ENCODE results near the gene TRIM69. TPM values are rescaled to one million over a fixed set of nuclear protein-coding genes. Genes with fewer than 3 reads are reported as not detected.
A peak's percentile ranks its signal among the peaks of the same experiment; 100 is the strongest.

TRIM69 gene
- total and polyA plus RNA-seq, 11 donors = 32.6 to 122 (median 57.2) TPM

DNA sequence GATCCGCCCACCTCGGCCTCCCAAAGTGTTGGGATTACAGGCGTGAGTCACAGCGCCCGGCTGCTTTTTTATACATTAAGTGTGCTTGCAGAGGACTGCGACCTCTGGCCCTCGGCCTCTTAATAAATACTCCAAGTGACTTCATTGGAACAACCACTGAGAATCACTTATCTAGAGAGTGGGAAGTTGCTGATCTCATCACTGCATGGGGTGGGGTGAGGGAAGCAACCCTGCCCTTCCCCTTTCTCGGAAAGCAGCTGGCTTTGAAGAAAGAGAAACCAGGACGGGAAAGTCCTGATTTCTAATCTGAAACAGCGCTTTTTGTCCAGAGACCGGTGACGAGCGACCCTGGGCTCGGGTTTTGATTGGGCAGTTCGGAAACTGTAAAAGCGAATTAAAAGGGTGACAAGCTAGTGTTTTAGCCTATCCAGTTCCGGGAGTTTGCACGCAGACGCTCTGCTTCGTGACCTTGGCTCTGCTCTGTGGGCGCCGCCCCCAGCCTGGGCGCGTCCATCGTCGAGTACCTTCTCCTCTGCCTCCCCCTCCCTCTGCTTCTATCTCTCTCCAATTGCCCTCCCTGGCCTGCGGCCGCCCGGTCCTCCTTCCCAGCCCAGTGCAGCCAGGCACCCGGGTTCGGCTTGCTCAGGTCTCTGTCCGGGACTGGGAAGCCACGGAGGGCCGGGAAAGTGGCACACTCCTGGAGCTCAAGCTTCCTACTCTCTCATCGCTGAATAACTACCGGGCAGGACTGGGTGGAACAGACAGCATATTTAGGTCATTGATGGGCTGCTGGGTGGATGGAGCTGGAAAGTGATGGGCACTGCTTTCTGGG lies 7.5 kb upstream of the TRIM69 start:
- TF ChIP-seq, protein P1, sequence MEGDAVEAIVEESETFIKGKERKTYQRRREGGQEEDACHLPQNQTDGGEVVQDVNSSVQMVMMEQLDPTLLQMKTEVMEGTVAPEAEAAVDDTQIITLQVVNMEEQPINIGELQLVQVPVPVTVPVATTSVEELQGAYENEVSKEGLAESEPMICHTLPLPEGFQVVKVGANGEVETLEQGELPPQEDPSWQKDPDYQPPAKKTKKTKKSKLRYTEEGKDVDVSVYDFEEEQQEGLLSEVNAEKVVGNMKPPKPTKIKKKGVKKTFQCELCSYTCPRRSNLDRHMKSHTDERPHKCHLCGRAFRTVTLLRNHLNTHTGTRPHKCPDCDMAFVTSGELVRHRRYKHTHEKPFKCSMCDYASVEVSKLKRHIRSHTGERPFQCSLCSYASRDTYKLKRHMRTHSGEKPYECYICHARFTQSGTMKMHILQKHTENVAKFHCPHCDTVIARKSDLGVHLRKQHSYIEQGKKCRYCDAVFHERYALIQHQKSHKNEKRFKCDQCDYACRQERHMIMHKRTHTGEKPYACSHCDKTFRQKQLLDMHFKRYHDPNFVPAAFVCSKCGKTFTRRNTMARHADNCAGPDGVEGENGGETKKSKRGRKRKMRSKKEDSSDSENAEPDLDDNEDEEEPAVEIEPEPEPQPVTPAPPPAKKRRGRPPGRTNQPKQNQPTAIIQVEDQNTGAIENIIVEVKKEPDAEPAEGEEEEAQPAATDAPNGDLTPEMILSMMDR (IDR thresholded peaks at IDR 0.05) = no peak
- TF ChIP-seq POLR2A (IDR thresholded peaks at IDR 0.05) = peak in 1 of 2 donors; percentile 85
- peak overlapping the region; percentile 66 to 92 (median 82) for H3K4me3 ChIP-seq
- peaks cover 3 to 81% (median 43%) of the 10 kb centered on the region in 12 donors for H3K4me1 ChIP-seq
- intact Hi-C loops (cut with DNase I) = loop anchor here in 8 of 10 donors (1.0 to 2.0 kb wide), 6 partner anchors 16 to 66 kb away; partner anchors contain the start of genes B2M (in 5 of the 8), PATL2 (in 5 of the 8) and SPG11 (in 5 of the 8)
- peak overlapping the region; percentile 94 to 100 (median 99) for H3K27ac ChIP-seq
- WGBS, 4 donors = 0 to 1% (median 0%) methylated on average over 26 to 36 of the region's 36 CpGs
- ATAC-seq = peak; percentile 96 to 98 (median 96)
- peak; percentile 94 to 97 (median 96) for DNase-seq
- no peaks in the 10 kb centered on the region for H3K9me3 ChIP-seq
- H3K27me3 ChIP-seq = no peaks in the 10 kb centered on the region
- peaks cover 0 to 16% (median 11%) of the 10 kb centered on the region in 9 donors for H3K36me3 ChIP-seq

DNA sequence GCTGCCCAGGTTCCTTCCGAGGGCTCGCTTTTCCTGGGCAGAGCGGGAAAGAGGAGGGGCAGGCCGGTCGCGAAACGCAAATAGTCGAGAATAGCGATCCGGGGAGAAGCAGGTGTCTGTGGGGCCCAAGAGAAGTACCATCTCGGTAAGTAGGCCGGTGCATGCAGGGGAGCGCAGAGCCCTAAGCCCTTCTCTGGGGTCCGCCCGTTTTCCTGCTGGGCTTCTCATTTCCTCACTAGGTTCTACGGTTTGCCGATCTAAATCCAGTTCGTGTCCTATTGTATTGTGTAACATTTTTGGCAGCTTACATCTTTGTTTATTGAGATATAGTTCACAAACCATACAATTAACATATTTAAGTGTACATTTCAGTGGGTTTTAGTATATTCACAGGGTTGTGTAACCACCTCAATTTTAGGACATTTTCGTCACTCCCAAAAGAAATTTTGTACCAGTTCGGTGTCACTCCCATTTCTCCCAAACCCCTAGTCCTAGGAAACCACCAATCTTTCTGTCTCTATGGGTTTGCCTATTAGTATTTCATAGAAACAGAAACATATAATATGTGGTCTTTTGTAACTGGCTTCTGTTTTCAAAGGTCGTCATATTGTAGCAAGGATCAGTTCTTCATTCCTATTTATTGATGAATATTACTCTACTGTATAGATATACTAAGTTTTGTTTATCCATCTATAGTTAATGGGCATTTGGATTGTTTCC lies 6.8 kb upstream of the TRIM69 start:
- ATAC-seq (peak; percentile 7 to 27 (median 18)), DNase-seq (peak; percentile 46 to 69 (median 49))
- Histone ChIP-seq H3K27ac (peak overlapping the region; percentile 94 to 100 (median 99)), H3K27me3 (no peaks in the 10 kb centered on the region), H3K4me3 (peak overlapping the region; percentile 66 to 92 (median 82)), H3K4me1 (peaks cover 3 to 81% (median 43%) of the 10 kb centered on the region in 12 donors), H3K36me3 (peaks cover 0 to 16% (median 11%) of the 10 kb centered on the region in 9 donors), H3K9me3 (no peaks in the 10 kb centered on the region)
- TF ChIP-seq POLR2A (IDR thresholded peaks at IDR 0.05) = no peak
- TF ChIP-seq, protein P1 (IDR thresholded peaks at IDR 0.05) = no peak
- intact Hi-C loops (cut with DNase I) = loop anchor here in 9 of 10 donors (1.0 to 10.0 kb wide), 9 partner anchors 17 to 155 kb away; partner anchors contain the start of genes B2M (in 5 of the 9), PATL2 (in 5 of the 9) and SPG11 (in 5 of the 9)
- WGBS, 4 donors = 1 to 2% (median 1%) methylated on average over 21 of the region's 21 CpGs

DNA sequence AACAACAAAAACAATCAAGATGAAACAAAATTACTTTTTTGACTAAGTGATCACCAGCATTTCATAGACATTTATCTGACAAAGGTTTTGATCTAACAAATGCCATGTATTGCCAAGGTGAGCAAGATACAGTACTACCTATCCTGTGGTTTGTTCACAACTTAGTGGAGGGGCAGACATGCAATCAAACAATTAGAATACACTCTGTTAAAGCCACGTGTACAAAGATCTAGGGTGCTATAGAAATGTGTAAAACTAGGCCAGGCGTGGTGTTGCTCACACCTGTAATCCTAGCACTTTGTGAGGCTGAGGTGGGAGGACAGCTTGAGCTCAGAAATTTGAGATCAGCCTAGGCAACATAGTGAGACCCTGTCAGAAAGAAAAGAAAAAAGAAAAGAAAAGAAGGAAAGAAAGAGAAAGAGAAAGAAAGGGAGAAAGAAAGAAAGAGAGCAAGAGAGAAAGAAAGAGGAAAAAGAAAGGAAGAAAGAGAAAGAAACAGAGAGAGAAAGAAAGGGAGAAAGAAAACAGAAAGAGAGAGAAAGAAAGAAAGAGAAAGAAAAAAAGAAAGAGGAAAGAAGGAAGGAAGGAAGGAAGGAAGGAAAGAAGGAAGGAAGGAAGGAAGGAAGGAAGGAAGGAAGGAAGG lies 1.4 kb upstream of the TRIM69 start:
- Histone ChIP-seq H3K27ac (peak overlapping the region in 9 of 12 donors; percentile 35 to 82 (median 60)), H3K4me1 (peaks cover 3 to 79% (median 23%) of the 10 kb centered on the region in 12 donors), H3K4me3 (peak overlapping the region in 1 of 12 donors; percentile 31), H3K36me3 (peaks cover 0 to 16% (median 11%) of the 10 kb centered on the region in 9 donors), H3K27me3 (no peaks in the 10 kb centered on the region), H3K9me3 (no peaks in the 10 kb centered on the region)
- ATAC-seq = no peak
- DNase-seq = no peak
- intact Hi-C loops (cut with DNase I) = loop anchor here (2.0 to 10.0 kb wide), 8 partner anchors 24 to 160 kb away; partner anchors contain the start of genes SPG11 (in 2 of the 10), B2M (in 1 of the 10) and PATL2 (in 1 of the 10)
- 70 to 82% (median 76%) methylated on average over 2 of the region's 2 CpGs for WGBS, 4 donors
- TF ChIP-seq POLR2A (IDR thresholded peaks at IDR 0.05) = no peak
- TF ChIP-seq, protein P1 (IDR thresholded peaks at IDR 0.05) = no peak

Data from heart left ventricle (tissue), 16 donors.